Tibial nerve (tissue), 4 donors: ENCODE data around the gene DNAH3.

Experiments used
- EP300 ChIP-seq, 2 donors: sonication (generic); formaldehyde crosslinking; IDR thresholded peaks; one replicate each; pipeline ENCODE4 v1.6.1; 2017; ENCODE audit warnings: antibody characterized with exemption in 2 of 2, mild to moderate bottlenecking in 1 of 2
- TF ChIP-seq, protein P1 (sequence below), 5 experiments: fragments of 200-600 bp in 3 of 5; fragments of 450-650 bp in 2 of 5; sonication (generic) in 3 of 5; IDR thresholded peaks; one replicate each; pipeline ENCODE4 v1.5.1; 2016 to 2019; ENCODE audit warnings: antibody characterized with exemption in 5 of 5, mild to moderate bottlenecking in 3 of 5, moderate library complexity in 2 of 5

DNA sequence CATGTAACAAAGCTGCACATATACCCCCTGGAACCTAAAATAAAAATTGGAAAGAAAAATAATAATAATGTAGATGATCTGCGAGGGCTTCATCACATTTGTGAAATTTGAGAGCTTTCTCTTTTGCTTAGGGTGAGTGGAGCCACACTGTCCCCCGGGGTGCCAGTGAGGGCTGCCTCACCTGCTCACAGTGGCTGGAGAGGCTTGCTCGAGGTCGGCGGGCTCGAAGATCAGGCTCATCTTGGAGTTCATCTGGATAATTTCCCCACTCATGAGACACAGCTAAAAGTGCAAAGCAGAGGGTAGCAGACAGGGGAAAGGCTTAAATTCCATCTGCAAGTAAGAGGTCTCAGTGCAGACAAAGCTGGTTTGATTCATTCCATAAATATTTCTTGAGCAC, 123.8 kb downstream of the DNAH3 start:
- TF ChIP-seq, protein P1, sequence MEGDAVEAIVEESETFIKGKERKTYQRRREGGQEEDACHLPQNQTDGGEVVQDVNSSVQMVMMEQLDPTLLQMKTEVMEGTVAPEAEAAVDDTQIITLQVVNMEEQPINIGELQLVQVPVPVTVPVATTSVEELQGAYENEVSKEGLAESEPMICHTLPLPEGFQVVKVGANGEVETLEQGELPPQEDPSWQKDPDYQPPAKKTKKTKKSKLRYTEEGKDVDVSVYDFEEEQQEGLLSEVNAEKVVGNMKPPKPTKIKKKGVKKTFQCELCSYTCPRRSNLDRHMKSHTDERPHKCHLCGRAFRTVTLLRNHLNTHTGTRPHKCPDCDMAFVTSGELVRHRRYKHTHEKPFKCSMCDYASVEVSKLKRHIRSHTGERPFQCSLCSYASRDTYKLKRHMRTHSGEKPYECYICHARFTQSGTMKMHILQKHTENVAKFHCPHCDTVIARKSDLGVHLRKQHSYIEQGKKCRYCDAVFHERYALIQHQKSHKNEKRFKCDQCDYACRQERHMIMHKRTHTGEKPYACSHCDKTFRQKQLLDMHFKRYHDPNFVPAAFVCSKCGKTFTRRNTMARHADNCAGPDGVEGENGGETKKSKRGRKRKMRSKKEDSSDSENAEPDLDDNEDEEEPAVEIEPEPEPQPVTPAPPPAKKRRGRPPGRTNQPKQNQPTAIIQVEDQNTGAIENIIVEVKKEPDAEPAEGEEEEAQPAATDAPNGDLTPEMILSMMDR (IDR thresholded peaks at IDR 0.05), result no peak
- TF ChIP-seq EP300 (IDR thresholded peaks at IDR 0.05), result no peak
